ENCODE data around the gene WHRN.

Gene WHRN

DNA sequence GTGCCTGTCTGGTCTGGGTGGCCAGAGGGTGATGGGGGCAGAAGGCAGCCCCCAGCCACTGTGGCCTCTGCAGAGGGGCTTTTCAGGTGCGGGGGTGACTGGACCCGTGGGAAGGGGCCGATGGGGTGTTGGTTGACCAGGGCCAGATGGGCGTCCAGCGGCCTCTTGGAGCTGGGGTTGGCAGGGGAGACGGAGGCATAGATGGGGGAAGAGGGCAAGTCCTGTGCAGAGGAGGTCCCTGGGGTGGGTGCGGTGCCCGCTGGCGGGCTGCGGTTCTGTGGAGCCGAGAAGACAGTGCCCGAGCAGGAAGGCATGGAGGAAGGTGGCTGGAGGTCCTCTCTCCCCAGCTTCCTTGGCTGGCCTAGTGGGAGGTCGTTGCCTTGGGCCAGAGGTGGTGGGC lies 98.8 kb downstream of the WHRN start:
- TF ChIP-seq POLR2AphosphoS5 (IDR thresholded peaks at IDR 0.05; ENCODE audit: low read depth, low read length) (no peak), TAF1 (IDR thresholded peaks at IDR 0.05; ENCODE audit: borderline replicate concordance, insufficient read depth, low read length) (no peak), SIN3A (IDR thresholded peaks at IDR 0.05; ENCODE audit: borderline replicate concordance, insufficient read depth, low read length) (no peak), FOXP2 (optimal IDR thresholded peaks at IDR 0.05; ENCODE audit: borderline replicate concordance, extremely low read depth, extremely low read length, insufficient read depth) (no peak)
- TF ChIP-seq, protein P1, sequence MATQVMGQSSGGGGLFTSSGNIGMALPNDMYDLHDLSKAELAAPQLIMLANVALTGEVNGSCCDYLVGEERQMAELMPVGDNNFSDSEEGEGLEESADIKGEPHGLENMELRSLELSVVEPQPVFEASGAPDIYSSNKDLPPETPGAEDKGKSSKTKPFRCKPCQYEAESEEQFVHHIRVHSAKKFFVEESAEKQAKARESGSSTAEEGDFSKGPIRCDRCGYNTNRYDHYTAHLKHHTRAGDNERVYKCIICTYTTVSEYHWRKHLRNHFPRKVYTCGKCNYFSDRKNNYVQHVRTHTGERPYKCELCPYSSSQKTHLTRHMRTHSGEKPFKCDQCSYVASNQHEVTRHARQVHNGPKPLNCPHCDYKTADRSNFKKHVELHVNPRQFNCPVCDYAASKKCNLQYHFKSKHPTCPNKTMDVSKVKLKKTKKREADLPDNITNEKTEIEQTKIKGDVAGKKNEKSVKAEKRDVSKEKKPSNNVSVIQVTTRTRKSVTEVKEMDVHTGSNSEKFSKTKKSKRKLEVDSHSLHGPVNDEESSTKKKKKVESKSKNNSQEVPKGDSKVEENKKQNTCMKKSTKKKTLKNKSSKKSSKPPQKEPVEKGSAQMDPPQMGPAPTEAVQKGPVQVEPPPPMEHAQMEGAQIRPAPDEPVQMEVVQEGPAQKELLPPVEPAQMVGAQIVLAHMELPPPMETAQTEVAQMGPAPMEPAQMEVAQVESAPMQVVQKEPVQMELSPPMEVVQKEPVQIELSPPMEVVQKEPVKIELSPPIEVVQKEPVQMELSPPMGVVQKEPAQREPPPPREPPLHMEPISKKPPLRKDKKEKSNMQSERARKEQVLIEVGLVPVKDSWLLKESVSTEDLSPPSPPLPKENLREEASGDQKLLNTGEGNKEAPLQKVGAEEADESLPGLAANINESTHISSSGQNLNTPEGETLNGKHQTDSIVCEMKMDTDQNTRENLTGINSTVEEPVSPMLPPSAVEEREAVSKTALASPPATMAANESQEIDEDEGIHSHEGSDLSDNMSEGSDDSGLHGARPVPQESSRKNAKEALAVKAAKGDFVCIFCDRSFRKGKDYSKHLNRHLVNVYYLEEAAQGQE (IDR thresholded peaks at IDR 0.05; ENCODE audit: insufficient read depth in 1 of 2, low read depth in 2 of 2, low read length in 2 of 2) = no peak

DNA sequence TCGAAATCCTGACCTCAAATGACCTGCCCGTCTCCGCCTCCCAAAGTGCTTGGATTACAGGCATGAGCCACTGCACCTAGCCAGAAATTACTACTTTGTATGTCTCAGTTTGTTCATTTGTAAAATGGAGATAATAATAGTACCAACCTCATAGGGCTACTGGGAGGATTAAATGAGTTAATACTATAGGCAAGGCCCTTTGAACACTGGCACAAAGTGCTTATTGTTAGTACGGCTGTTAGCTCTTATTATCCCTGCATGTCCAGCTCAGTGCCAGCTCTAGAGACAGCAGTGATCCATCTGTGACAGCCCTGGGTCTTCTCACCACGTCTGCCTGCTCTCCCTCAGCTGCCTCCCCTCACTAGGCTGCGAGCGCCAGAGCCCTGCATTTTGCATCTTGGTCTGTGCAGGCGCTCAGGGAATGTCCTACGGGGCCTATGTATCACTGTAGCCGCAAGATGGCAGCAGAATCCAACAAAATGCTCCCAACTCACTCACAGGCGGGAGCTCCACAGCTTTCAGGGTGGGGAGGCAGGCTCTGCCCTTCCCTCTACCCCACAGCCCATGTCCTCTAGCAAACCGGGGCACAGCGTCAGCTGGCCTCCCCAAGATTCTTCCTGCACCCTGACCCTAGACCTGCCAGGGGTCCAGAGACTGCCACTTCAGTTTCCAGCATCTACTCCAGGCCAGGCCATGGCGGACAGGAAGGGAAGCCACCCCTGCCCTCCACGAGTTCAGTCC lies 99.8 kb downstream of the WHRN start:
- no peak for TF ChIP-seq TAF1 (IDR thresholded peaks at IDR 0.05; ENCODE audit: borderline replicate concordance, insufficient read depth, low read length)
- TF ChIP-seq, protein P1 (IDR thresholded peaks at IDR 0.05; ENCODE audit: insufficient read depth in 1 of 2, low read depth in 2 of 2, low read length in 2 of 2) = no peak
- no peak for TF ChIP-seq POLR2AphosphoS5 (IDR thresholded peaks at IDR 0.05; ENCODE audit: low read depth, low read length)
- no peak for TF ChIP-seq SIN3A (IDR thresholded peaks at IDR 0.05; ENCODE audit: borderline replicate concordance, insufficient read depth, low read length)
- TF ChIP-seq FOXP2 (optimal IDR thresholded peaks at IDR 0.05; ENCODE audit: borderline replicate concordance, extremely low read depth, extremely low read length, insufficient read depth) = no peak

DNA sequence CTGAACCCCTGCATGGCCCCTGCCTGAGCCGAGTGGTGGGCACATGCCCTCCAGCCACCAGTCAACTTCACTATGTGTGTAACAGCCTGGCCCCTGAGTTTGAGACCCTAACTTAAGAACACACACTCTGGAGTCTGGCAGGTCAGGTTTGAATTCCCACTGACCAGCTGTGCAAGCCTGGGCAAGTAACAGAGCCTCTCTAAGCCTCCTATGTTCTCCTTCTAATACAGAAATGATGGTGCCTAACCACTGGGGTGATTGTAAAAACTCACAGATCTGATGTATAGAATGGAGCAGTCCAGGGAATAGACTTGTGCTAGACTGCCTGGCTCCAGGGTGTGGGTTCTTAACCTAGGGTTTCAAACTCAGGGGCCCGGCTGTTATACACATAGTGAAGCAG lies 100.7 kb downstream of the WHRN start:
- TF ChIP-seq FOXP2 (optimal IDR thresholded peaks at IDR 0.05; ENCODE audit: borderline replicate concordance, extremely low read depth, extremely low read length, insufficient read depth) = no peak
- TF ChIP-seq, protein P1 (IDR thresholded peaks at IDR 0.05; ENCODE audit: insufficient read depth in 1 of 2, low read depth in 2 of 2, low read length in 2 of 2) = no peak
- no peak for TF ChIP-seq POLR2AphosphoS5 (IDR thresholded peaks at IDR 0.05; ENCODE audit: low read depth, low read length)
- TF ChIP-seq SIN3A (IDR thresholded peaks at IDR 0.05; ENCODE audit: borderline replicate concordance, insufficient read depth, low read length) = no peak
- no peak for TF ChIP-seq TAF1 (IDR thresholded peaks at IDR 0.05; ENCODE audit: borderline replicate concordance, insufficient read depth, low read length)

DNA sequence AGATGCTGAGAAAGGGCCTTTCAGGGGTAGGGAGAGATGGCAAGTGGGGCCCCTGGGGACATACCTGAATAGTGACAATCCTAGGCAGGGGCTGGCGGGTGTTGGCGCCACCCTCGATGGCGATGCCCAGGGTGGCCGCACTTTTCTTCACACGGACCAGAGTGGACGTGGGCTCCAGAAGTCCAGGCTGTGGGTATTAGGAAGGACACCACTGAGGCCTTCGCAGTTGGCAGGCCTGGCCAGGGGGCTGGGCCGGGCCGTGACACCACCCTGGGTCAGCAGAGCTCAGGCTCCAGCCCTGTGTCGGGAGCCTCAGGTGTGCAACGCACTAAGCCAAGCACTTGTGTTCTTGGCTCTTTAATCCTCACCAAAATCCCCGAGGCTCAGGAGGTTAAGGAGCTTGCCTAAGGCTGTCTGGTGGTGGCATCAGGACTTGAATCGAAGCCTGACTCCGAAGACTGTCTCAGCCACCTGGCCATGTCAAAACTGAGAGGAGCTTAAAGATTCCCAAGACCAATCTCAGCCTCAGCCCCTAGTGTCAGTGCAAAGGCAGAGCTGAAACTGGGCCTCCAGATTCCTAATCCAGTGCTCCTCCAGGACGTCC lies 102.0 kb downstream of the WHRN start:
- no peak for TF ChIP-seq FOXP2 (optimal IDR thresholded peaks at IDR 0.05; ENCODE audit: borderline replicate concordance, extremely low read depth, extremely low read length, insufficient read depth)
- TF ChIP-seq, protein P1 (IDR thresholded peaks at IDR 0.05; ENCODE audit: insufficient read depth in 1 of 2, low read depth in 2 of 2, low read length in 2 of 2) = no peak
- TF ChIP-seq SIN3A (IDR thresholded peaks at IDR 0.05; ENCODE audit: borderline replicate concordance, insufficient read depth, low read length) = no peak
- no peak for TF ChIP-seq TAF1 (IDR thresholded peaks at IDR 0.05; ENCODE audit: borderline replicate concordance, insufficient read depth, low read length)
- no peak for TF ChIP-seq POLR2AphosphoS5 (IDR thresholded peaks at IDR 0.05; ENCODE audit: low read depth, low read length)
